GM18526 (cell line): ENCODE measurements around the gene MMP19.

Experiments
- POLR2A ChIP-seq: IDR thresholded peaks from 3 replicates; pipeline ENCODE4 v1.6.1; 2011; ENCODE audit not compliant: insufficient read length; ENCODE audit errors: extremely low read depth

Gene MMP19

DNA sequence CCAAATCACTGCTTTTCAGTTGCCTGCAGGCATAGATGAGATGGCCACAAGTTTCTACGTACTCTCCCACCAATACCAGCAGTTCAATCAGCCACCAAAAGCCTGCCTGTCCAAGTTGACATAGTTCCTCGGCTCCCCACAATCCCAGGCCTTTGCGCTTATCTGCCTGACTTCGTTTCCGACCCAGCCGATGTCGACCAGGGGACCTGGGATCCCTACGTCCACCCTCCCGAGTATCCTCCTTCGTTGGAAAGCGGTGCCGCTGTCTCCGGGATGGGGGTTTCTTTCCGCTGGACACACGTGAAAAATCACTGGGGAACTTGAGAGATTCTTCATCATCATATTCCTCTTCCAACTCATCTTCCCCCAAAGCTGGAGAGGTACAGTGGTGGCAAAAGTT, 14.9 kb downstream of the MMP19 start:
- TF ChIP-seq POLR2A = no peak

DNA sequence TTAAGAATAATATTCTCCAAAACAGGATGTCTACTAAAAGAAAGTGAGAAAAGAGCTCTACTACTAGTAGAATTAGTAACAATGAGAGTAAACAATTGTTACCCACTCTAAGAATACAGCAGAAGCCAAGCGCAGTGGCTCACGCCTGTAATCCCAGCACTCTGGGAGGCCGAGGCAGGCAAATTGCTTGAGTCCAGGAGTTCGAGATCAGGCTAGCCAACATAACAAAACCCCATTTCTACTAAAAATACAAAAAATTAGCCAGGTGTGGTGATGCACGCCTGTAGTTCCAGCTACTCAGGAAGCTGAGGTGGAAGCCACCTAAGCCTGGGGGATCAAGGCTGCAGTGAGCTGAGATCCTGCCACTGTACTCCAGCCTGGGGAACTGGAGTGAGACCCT, 18.0 kb downstream of the MMP19 start:
- no peak for TF ChIP-seq POLR2A

DNA sequence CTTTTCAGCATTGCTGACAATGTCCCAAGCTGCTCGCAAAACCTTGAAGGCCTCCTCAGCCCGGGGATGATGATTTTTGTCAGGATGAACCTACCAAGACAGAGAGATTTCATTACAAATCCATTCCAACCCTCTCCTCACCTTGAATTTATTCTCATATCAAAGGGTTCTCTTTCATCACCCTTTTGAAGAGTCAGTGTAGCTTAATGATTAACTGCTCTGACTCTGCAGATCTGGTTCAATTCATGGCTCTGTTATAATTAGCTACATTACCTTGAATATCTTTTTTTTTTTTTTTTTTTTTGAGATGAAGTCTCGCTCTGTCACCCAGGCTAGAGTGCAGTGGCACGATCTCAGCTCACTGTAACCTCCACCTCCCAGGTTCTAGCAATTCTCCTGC, 19.3 kb downstream of the MMP19 start:
- no peak for TF ChIP-seq POLR2A

DNA sequence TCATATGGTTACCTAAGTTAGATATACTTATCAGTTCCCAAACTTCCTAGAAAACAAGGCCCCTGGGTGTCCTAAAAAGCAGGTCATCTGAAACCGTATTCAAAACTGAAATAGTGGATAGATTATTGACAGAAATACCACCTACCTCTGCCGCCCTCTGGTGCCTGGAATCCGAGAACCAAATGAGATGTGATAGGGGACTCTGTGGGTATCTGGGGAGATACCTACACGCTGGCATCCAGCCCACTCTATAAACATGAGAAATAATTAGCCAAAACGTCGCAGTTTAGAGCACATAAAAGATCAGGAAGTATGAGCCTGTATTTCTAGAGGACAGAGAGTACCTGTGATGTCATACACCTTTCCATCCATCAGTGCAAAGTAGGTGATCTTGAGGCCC, 20.5 kb downstream of the MMP19 start:
- no peak for TF ChIP-seq POLR2A

DNA sequence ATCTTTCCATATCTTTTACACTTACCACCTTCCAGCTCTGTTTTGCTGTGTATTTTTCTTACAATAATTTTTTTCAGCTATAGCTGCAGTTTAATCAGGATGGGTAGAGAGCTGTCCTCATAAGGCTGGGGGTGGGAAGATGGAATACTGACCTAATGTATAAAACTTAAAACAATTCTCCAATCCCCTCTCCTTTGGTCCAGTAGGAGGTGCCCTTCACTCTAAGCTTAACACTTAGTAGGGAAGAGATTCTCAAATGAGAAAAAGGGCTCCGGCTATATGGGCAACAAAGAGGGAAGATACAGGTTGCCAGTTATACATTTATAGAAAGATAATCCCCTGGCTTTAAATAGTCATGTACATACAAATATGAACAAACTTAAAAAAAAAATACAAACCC, 22.1 kb downstream of the MMP19 start:
- TF ChIP-seq POLR2A = no peak

DNA sequence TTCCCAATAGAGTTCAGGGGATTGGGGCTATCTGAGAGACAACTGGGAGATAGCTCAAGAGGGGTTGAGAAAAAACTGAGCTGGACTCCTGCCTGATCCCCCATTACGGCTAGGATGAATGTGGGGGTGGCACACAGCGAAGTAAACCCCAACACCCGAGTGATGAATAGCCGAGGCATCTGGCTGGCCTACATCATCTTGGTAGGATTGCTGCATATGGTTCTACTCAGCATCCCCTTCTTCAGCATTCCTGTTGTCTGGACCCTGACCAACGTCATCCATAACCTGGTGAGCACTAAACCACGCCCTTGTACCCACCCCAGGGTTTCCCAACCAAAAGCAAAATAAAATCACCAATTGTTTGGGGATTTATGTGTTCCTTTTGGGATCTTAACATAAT, 23.9 kb downstream of the MMP19 start:
- no peak for TF ChIP-seq POLR2A

DNA sequence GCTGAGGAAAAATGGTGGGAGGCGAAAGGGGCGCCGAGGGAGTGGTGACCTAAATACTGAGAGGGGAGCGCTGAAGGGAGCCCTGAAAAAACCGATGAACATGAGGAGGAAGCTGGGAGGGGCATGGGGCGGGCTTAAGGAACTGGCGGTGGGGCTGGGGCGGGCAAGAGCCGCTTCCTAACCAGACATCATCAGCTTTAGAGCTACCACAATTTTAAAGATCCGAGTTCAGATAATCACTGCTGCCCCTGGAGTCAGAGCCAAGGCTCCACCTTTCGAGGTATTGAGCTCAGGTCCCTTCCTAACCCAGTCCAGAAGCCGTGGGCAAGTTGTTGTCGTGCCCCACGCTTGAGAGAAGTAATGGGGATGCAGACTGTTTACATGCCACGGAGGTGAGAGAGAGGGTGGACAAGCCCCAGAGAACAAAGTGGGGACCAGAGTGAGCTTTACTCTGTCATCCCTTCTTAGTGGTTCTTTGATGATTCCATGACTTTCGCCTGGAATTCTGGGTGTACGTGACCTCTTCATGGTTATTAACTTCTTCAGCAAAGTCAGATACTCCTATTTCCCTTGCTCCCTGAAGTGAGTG, 24.5 kb downstream of the MMP19 start:
- TF ChIP-seq POLR2A = no peak

DNA sequence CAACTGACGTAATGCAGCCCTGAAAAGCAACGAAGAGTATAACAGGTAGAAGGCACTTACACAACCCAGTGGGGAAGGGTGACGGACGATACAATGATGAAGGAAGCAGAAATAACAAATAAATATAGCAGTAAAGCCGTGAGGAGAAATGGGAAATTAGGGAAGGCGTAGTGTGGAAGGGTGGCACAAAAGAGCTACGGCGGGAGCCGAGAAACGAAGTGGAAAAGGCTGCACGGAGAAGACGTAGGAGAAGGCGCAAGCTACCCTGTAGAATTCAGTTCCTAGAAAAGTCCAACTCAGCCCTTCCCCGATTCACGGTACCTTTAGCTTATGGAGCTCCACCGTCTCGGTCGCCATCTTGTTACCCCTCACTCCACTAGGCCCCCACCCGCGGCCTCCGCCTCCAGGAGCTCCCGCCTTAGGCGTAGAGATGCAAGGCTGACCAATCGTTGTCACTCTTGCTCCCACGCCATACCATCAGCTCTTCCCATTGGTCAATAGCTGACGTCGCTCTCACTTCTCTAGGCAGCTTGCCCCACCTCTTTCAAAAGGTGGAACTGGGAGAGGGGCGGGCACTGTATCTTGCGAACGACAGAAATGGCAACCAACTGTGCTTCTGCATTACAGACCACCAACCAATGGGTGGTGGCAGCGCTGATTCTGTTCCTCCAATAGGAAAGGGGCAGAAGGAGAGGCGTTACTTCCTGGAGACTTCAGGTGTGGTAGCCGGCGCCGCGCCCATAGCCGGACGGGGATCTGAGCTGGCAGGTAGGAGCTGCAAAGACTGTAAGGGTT, 25.2 kb downstream of the MMP19 start, which contains the start of the genes ORMDL2 and SARNP:
ORMDL2 (plus strand) TSS at position 697 of the 795 bp plus-strand sequence. CDS start 959 bp downstream, outside the sequence.
SARNP (minus strand) TSS at position 380 of the 795 bp plus-strand sequence; CDS start at position 357, 23 bp downstream.
- peak; percentile 75 for TF ChIP-seq POLR2A

DNA sequence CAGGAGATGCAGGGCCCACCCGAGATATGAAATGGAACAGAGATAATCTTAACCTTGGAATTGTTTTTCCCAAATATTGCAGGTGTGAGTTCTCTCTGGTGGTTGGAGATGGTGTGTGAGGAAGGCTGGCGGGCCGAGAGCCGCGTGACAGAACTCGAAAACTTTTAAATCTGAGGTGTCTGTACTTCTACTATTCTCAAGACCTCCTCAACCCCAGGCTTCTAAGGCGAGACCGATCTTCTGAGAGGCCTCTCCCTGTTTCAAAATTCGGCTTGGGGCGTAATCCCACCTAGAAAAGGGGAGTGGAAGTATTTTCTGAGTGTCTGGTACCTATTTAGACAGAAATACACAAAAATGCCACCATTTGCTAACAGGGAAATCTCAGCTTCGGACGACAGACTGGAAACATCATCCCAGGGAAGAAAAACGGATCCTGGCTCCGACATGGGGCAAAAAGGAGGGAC, 25.8 kb downstream of the MMP19 start:
- TF ChIP-seq POLR2A = no peak

DNA sequence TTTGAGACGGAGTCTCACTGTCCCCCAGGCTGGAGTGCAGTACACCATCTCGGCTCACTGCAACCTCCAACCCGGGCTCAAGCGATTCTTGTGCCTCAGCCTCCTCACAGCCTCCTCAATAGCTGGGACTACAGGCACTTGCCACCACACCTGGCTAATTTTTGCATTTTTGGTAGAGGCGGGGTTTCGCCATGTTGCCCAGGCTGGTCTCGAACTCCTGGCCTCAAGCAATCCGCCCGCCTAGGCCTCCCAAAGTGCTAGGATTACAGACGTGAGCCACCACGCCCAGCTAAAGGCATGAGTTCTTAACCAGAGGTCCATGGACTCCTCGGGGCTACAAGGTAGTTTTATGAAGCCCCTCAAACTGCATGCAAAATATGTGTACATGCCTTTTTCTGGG, 27.3 kb downstream of the MMP19 start:
- TF ChIP-seq POLR2A = no peak

DNA sequence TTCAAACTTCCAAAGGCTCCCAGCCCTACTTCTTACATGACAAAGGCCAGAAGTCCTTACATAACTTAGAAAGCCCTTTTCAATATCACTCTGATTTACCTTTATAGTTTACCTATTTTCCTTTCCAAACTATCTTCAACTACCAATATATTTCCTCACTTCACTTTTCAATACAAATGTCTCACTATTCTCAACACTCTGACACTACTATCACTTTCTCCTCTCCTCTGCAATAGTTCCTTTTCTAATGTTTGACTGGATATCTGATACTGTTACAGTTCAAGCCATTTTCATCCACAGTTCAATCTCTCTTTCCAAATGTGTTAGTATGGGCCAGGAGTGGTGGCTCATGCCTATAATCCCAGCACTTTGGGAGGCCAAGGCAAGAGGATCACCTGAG, 28.5 kb downstream of the MMP19 start:
- no peak for TF ChIP-seq POLR2A

DNA sequence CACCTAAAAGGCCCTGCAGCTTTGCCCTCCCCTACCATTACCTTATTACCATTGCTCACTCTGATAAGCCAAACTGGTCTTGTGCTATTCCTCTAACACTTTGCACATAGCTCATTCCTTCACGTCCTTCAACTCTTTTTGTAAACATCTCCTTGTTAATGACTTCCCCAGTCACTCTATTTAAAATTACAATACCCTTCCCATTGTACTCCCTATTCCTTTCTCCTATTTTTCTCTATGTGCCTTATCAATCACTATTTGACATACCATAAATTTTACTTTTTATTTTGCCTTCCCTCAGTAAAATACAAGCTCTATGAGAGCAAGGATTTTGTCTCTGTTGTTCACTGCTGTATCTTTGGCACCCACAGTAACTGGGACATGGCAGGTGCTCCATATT, 30.6 kb downstream of the MMP19 start:
- TF ChIP-seq POLR2A = no peak

DNA sequence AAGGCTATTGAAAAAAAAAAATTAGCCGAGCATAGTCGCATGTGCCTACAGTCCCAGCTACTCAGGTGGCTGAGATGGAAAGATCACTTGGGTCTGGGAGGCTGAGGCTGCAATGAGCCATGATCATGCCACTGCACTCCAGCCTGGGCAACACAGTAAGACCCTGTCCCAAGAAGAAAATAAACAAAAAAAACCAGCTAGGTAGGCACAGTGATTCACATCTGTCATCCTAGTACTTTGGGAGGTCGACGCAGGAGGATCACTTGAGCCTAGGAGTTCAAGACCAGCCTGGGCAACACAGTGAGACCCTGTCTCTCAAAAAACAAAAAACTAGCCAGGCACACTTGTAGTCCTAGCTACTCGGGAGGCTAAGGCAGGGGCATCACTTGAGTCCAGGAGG, 33.5 kb downstream of the MMP19 start:
- no peak for TF ChIP-seq POLR2A

DNA sequence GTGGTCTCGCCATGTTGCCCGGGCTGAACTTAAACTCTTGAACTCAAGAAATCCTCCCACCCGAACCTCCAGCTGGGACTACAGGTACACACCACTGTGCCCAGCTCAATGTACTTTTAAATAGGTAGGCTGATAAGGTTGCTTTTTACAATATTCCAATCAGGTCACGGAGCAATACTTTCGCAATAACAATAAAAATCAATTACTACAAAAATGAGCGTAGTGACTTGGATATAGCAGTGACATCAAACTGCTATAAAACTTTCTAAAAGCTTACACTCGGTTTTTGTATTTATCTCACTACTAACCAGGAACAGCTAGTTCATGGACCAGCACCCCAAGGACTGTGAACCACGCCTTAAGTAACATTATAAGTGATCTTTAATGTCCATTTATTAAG, 35.8 kb downstream of the MMP19 start:
- TF ChIP-seq POLR2A = no peak

DNA sequence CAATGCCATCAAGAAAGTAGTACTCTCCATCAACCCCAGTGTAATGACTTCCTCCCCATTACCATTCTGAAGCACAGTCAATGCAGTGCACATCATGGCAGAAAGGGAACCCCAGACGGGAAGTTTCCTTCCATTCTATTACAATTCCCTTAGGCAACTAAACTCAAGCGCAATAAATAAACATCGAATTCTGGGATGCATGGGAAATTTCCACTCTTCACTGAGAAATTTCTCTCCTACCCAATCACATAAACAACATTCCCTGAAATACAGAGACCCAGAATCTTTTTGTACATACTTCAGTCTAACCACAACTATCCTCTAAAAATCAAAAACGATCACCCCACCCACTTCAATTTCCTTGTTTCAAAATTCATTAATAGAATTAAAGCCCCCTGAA, 45.2 kb downstream of the MMP19 start:
- no peak for TF ChIP-seq POLR2A

DNA sequence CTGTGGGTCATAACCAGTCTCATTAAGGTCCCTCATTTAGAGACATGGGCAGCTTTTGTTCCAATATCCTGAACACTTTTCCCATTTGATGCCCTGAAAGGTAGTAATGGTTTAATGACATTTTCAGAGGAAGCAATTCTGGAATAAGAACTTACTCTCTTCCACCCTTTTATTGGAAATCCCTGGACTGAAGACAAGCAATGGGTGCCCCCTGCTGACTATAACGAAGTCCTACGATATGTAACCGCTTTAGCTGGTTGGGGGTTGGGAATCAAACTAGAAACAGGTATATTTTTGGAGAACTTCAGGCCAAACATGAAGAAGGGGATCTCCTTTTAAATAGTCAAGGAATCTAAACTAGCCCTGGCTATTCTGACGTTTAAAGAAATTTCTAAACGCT, 45.7 kb downstream of the MMP19 start:
- no peak for TF ChIP-seq POLR2A
